ENCODE measurements around the gene EEPD1.
"Not testable (repeated sequence)": the region's sequence is repeated elsewhere in the genome, so short reads cannot be mapped to it uniquely, and the experiment has no call there.

The EEPD1 gene

GRCh38 chr7:36303202-36304098, 150.4 kb downstream of the EEPD1 start:
- no peak for DNase-seq

DNA sequence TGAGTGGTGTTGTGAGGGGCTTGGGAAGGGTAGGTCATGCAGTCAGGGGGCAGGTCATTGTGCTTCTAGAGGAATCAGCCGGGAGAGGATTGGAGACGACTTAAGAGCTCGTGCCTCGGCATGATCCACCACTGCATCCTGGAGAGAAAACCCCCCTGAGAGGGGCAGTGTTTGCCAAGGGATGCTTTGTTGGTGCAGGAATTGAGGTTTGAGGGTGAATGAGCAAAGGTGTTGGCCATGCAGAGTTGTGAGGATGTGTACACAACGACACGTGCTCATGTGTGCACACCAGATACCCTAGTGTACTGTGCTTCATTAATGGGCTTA, 151.0 kb downstream of the EEPD1 start:
- DNase-seq = no peak

GRCh38 chr7:36305226-36305625, 152.2 kb downstream of the EEPD1 start:
- DNase-seq = no peak

GRCh38 chr7:36305648-36306047, 152.6 kb downstream of the EEPD1 start:
- DNase-seq = no peak

DNA sequence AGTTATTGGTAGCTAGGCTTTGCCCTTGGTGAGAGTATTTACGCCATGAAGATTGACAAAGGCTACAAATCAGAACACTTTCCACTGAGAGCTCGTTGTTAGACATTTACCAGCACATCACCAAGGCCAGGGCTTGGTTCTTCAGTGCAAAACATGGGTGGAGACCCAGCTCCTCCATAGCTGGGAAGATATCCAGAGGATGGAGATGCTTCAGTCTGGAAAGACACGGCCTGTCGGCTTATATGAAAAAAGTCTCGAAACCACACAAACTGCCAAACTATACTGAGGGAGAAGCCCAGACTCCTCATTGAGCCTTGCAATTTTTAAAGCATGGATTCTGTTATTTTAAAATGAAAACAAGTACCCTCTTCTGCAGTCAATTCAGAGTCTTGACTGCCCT, 153.2 kb downstream of the EEPD1 start:
- no peak for DNase-seq

DNA sequence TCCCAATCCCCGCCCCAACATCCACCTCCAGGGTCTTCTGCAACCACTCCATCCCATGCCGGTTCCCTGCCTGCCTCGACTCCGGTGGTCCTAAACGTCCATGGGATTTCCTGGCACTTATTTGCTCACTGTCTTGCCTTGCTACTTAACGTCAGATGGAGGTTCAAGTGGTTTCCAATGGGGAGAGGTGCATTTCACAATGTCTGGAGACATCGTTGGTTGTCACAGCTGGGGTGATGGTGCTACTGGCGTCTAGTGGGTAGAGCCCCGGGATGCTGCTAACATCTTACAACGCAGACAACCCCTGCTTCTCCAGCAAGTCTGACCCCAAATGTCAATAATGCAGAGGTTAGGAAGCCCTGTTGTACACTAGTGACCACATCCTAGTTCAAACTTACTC, 153.7 kb downstream of the EEPD1 start:
- no peak for DNase-seq

DNA sequence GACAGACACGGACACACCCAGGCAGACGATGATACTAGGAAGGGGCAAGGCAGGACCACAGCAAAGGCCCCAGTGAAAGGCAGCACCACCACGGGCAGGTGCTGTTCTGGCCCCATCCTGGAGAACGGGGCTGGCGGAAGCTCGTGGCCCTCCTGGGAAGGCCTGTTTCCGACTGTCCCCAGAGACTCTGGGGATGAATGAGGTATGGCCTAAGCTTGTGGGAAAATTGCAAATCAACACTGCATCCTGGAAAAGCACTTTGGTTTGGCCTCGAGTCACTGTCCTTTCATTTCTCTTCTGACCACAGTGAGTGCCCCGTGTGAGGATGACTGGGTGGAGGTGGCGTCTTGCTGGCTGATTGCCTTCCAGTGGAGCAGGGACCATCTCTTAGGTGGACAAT, 155.0 kb downstream of the EEPD1 start:
- DNase-seq = no peak

- DNase-seq = no peak
Measured at GRCh38 chr7:36309301-36309700, 156.2 kb downstream of the EEPD1 start.

GRCh38 chr7:36309716-36310115, 156.7 kb downstream of the EEPD1 start:
- DNase-seq = no peak

DNA sequence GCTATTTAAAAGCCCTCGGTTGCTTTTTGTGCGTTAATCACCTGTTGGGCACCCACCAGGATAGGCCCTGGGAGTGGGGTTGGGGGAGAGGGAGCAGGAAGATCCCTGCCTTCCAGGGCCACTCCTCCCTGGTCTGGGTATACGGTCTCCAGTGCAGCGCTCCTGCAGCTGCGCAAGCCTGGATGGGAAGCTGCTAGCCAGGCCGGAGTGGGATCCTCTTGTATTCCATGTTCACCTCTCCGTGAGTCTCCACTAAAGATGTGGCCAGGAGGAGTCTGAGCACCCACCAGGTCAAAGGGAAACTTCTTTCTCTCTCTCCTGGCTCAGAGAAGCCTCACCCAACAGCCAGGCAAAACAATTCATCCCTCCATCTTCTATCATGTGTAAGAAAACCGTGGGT, 157.8 kb downstream of the EEPD1 start:
- no peak for DNase-seq

DNA sequence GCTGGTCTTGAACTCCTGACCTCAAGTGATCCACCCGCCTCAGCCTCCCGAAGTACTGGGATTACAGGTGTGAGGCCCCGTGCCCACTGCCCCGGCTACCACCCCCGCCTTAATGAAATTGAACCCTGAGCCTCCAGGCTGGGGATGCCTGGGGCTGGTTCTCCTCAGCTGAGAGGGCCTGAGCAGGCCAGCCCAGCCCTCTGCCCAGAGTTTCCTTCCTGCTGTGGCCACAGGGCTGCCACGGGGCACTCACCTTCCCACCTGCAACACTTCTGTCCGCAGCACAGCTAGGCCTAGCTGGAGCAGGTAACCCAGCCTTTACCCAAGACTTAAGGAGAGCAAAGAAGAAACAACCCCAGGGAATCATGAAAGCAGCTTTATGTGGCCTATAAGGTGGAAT, 158.5 kb downstream of the EEPD1 start:
- no peak for DNase-seq

- peak; percentile 29 for DNase-seq
Measured at GRCh38 chr7:36312064-36312914, 159.2 kb downstream of the EEPD1 start.

GRCh38 chr7:36312915-36313334, 159.9 kb downstream of the EEPD1 start:
- no peak for DNase-seq

GRCh38 chr7:36313607-36314006, 160.6 kb downstream of the EEPD1 start:
- no peak for DNase-seq

DNA sequence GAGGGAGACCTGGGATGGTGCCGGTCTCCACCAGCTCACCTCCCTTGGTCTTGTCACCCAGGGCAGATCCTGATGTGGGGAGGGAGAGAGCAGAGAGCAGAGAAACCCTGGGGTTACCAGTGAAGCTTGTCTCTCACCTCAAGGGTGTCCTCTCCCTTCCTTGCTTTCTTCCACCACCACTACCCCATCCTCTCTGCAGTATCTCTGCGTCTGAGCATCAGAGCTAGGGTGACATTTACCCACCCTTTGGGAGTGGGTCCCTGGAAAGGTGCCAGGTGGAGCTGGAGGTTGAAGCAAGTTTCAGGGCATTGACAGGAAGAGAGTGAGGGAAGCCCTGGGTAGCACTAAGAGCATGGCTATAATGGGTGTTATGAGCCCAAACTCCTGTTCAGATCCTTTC, 161.4 kb downstream of the EEPD1 start:
- DNase-seq = no peak

DNA sequence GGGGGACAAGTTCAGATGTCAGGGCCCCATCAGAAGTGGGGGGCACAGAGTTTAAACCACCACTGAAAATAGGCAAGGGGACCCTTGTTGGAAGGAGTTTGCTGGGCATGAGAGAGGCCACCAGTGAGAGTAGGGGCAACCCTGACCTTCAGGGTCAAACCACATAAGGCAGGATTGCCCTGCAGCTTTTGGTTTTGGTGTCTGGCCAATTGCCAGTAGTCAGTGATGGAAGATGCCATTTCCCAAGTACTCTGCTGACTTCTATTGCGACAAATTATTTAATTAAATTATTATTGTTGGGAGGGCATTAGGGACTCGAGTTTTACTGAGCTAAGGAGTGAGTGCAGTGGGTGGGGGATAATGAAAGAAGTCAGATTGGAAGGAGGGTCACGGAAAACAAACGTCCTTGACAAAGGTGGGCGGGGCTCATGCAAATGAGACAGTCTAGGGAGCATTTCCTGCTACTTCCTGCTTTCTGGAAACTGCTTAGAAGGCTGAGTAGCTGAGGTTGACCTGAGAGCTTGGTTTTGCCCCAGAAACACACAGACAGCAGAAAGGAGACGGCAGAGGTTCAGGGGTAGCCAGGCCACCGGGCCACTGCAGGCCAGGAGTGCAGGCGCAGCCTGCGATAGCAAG, 162.4 kb downstream of the EEPD1 start:
- no peak for DNase-seq

DNA sequence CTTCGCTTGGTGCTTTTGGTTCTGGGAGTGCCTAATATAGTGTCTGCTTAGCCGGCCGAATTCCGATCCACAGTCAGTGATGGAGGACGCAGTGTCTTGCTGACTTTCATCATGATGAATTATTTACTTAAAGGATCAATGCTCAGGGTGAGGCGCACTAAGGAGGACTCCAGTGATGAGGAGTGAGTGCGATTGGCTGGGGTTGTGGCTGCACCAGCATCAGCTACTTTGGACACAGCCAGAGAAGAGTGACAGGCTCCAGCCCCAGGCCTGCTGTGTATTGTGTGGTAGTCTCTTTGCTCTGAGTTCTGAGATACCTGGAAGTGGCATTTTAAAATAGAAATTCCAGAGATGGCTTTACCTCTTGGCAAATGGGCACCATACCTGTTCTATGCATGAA, 163.3 kb downstream of the EEPD1 start:
- no peak for DNase-seq

- no peak for DNase-seq
Measured at GRCh38 chr7:36317276-36317675, 164.2 kb downstream of the EEPD1 start.

GRCh38 chr7:36318116-36318515, 165.1 kb downstream of the EEPD1 start:
- DNase-seq = no peak

DNA sequence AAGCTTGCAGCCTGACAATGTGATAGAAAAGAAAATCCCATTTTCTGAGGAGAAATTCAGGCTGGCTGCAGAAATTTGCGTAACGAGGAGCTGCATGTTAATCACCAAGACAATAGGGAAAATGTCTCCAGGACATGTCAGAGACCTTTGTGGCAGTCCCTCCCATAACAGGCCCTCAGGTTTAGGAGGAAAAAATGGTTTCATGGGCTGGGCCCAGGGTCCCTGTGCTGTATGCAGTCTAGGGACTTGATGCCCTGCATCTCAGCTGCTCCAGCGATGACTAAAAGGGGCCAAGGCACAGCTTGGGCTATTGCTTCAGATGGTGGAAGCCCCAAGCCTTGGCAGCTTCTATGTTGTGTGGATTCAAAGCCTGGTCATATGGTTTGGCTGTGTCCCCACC, 168.2 kb downstream of the EEPD1 start:
- not testable (repeated sequence) for DNase-seq

GRCh38 chr7:36336390-36336789, 183.3 kb downstream of the EEPD1 start:
- no peak for DNase-seq

DNA sequence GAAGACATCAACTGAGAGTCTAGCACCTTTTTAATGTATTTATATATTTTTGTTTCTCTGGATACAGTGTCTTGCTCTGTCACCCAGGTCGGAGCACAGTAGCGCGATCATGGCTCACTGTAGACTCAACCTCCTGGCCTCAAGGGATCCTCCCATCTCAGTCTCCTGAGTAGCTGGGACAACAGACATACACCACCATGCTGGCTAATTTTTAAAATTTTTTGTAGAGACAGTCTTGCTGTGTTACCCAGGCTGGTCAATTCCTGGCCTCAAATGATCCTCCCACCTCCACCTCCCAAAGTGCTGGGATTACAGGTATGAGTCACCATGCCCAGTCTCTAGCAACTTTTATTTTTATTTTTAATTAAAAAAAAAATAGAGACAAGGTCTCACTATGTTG, 185.2 kb downstream of the EEPD1 start:
- no peak for DNase-seq

GRCh38 chr7:36343548-36343947, 190.5 kb downstream of the EEPD1 start:
- DNase-seq = no peak

DNA sequence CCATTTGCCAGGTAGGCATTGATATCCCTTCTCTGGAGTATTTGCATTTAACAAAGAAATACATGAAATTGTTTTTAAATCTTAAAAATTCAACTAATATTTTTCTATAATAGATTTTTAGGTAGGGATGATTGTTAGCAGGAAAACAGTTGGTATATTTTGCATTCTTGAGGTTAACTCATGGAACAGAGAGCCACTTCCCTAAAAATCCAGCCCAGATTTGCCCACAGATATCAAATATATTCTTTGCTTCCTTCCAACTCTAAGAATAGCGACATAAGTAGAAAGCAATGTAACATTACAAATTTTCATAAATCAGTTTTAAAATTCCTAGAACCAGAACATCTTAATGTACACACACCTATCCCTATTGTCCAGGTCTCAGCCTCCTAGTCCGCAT, 191.6 kb downstream of the EEPD1 start:
- DNase-seq = no peak
